Spleen (tissue), 7 donors: Measurements from ENCODE around the gene ERG.

Experiments used
- CTCF ChIP-seq, 11 experiments: fragments of 200-600 bp in 7 of 11; fragments of 450-650 bp in 4 of 11; sonication (generic) in 4 of 11; IDR thresholded peaks in 8 of 11; conservative IDR thresholded peaks in 3 of 11; 1 replicate in 7 of 11; 2 replicates in 4 of 11; pipeline versions ENCODE4 v1.4.0 to v1.8.0; 2016 to 2021; ENCODE audit warnings: antibody characterized with exemption in 11 of 11, inconsistent platforms in 4 of 11, mild to moderate bottlenecking in 1 of 11
- POLR2AphosphoS5 ChIP-seq, 3 donors: sonication (generic); formaldehyde crosslinking; IDR thresholded peaks; one replicate each; pipeline ENCODE4 v1.5.1; 2017; ENCODE audit warnings: antibody characterized with exemption in 3 of 3
- donor health status: DM: no; HTN: no; CAD: no; lungs with moderate emphysema.
- donor health status: DM: no; HTN: no; CAD: no.
- donor health status: DM: no; HTN: no; CAD: no.

GRCh38 chr21:38395581-38395980 is 102.7 kb downstream of the ERG start:
- TF ChIP-seq POLR2AphosphoS5 (IDR thresholded peaks at IDR 0.05): no peak
- TF ChIP-seq CTCF (IDR thresholded peaks at IDR 0.05 in 8 of 11, conservative IDR thresholded peaks at IDR 0.05 in 3 of 11): no peak
